A549 (cell line): Measurements from ENCODE around the gene LONRF3. TPM values are rescaled to one million over a fixed set of nuclear protein-coding genes. Genes with fewer than 3 reads are reported as not detected.
"Not testable (repeated sequence)": the region's sequence is repeated elsewhere in the genome, so short reads cannot be mapped to it uniquely, and the experiment has no call there.

ENCODE experiments used
- ATAC-seq, 2 experiments: fragments of 200-7000 bp in 1 of 2; fragments of >200 bp in 1 of 2; cut with Nextera tagmentation in 1 of 2; cut with Tn5 transposase in 1 of 2; 3 replicates each; pipeline versions ENCODE4 v1.8.0 to v1.9.1; 2018 to 2020; ENCODE audit warnings: mild to moderate bottlenecking in 1 of 2, moderate library complexity in 1 of 2
- CTCF ChIA-PET: fragments of 300-600 bp; sonication (Branson Sonifier 250); formaldehyde crosslinking; extraction: SDS; loops from one replicate; lab custom pipeline; 2021; ENCODE audit warnings: antibody characterized with exemption, inconsistent platforms; lab: Yijun Ruan, JAX
- POLR2A ChIA-PET: fragments of 350-600 bp; formaldehyde crosslinking; extraction: SDS; loops from one replicate; lab custom pipeline; 2021; ENCODE audit warnings: antibody characterized with exemption, inconsistent platforms; lab: Yijun Ruan, JAX
- DNase-seq, 2 experiments: peaks; one replicate each; pipeline versions ENCODE4 v3.0.0 to v3.0.0-alpha.2; 2011 to 2016; ENCODE audit warnings: low read depth in 1 of 2, low spot score in 1 of 2
- FAIRE-seq: peaks from 2 replicates; lab custom pipeline; 2011; peaks lifted over from hg19 to GRCh38; lab: Jason Lieb, UNC
- H3K27ac ChIP-seq, 2 experiments: fragments of >200 bp; sonication (Bioruptor Twin); formaldehyde crosslinking; 3 replicates each; pipeline ENCODE4 v1.5.1; 2016 to 2017
- H3K4me1 ChIP-seq: fragments of >200 bp; sonication (Bioruptor Twin); formaldehyde crosslinking; 3 replicates; pipeline ENCODE4 v1.6.1; 2016
- H3K4me2 ChIP-seq: fragments of >200 bp; sonication (Bioruptor Twin); formaldehyde crosslinking; 3 replicates; pipeline ENCODE4 v1.6.1; 2016
- H3K4me3 ChIP-seq: fragments of >200 bp; sonication (Bioruptor Twin); formaldehyde crosslinking; 3 replicates; pipeline ENCODE4 v1.5.1; 2016
- H3K9me3 ChIP-seq: fragments of >200 bp; sonication (Bioruptor Twin); formaldehyde crosslinking; 3 replicates; pipeline ENCODE4 v1.6.1; 2016
- BCL3 ChIP-seq: fragments of >200 bp; sonication (Bioruptor Twin); formaldehyde crosslinking; IDR thresholded peaks from 3 replicates; pipeline ENCODE4 v1.6.1; 2016
- ESRRA ChIP-seq: fragments of 150-350 bp; IDR thresholded peaks from 2 replicates; pipeline ENCODE4 v1.6.1; 2014; ENCODE audit warnings: mild to moderate bottlenecking, low read length, borderline replicate concordance
- KDM1A ChIP-seq: fragments of 200-600 bp; sonication (generic); IDR thresholded peaks from 2 replicates; pipeline ENCODE4 v1.6.1; 2016; ENCODE audit warnings: low read depth, mild to moderate bottlenecking
- MAFK ChIP-seq: fragments of 450-650 bp; IDR thresholded peaks from 2 replicates; pipeline ENCODE4 v1.6.1; 2014; ENCODE audit not compliant: partially characterized antibody
- MYC ChIP-seq: IDR thresholded peaks from 2 replicates; pipeline ENCODE4 v1.6.1; 2012; ENCODE audit warnings: mild to moderate bottlenecking, inconsistent platforms, low read length, improper control_type of control experiment, borderline replicate concordance
- NFE2L2 ChIP-seq: fragments of 150-350 bp; conservative IDR thresholded peaks from 2 replicates; pipeline ENCODE4 v1.6.1; 2014; ENCODE audit warnings: low read length
- NR3C1 ChIP-seq: fragments of >200 bp; sonication (Bioruptor Twin); formaldehyde crosslinking; IDR thresholded peaks from 3 replicates; pipeline ENCODE4 v1.6.1; 2017
- PHF8 ChIP-seq: fragments of 200-600 bp; sonication (generic); IDR thresholded peaks from 2 replicates; pipeline ENCODE4 v1.6.1; 2016; ENCODE audit warnings: low read depth, mild to moderate bottlenecking, antibody characterized with exemption, moderate library complexity, borderline replicate concordance
- TP53 ChIP-seq: fragments of 250-450 bp; sonication (Bioruptor Pico); IDR thresholded peaks from 2 replicates; pipeline ENCODE4 v1.5.0; 2021; ENCODE audit warnings: mild to moderate bottlenecking, moderate library complexity
- WGBS: methylation state at CpG from one replicate; pipeline ENCODE4 v1.1.6; 2017; ENCODE audit errors: missing lambda C conversion rate; 5-methylcytosine and 5-hydroxymethylcytosine counted together
- polyA plus RNA-seq, 4 experiments: library from polyadenylated mRNA; depleted of rRNA in 3 of 4; stranded (reverse); fragments of >200 nt; fragmentation: RNase III in 1 of 4; extraction: RNeasy Plus Mini Kit Qiagen cat#74134 plus additional on column Dnase treatment in 1 of 4; gene quantifications; 2 replicates in 3 of 4; 3 replicates in 1 of 4; pipeline ENCODE4 v1.2.3, GENCODE V29; 2011 to 2017
- TF ChIP-seq, protein P1 (sequence below): fragments of 450-650 bp; IDR thresholded peaks from 2 replicates; pipeline ENCODE4 v1.6.1; 2014; ENCODE audit warnings: antibody characterized with exemption
- TF ChIP-seq, protein P2 (sequence below): fragments of 250-450 bp; sonication (Bioruptor Pico); IDR thresholded peaks from 2 replicates; pipeline ENCODE4 v1.5.0; 2020; ENCODE audit warnings: low read depth, mild to moderate bottlenecking, moderate library complexity

Gene LONRF3
- polyA plus RNA-seq, 2 of the 4 experiments (the other 2 are of a cell fraction) = 2.5 to 7.7 TPM

DNA sequence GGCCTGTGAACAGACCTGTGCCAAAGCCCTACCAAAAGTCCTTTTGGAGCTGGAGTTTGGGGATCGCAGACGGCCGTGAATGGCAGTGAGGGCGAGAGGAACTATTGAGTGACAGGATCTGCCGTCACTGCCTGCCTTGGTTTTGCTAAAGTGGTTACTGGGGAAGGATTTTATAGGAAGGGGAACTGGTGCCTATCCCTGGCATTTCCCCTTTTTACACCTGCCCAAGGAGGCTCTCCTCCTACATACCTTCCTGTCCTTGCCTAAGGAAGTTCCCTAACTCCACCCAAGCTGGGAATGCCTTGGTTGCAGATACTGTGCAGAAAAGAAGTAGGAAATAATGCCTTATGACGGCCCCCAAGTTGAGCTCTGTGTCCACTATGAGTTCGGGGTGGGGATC is 14.5 kb downstream of the LONRF3 start:
- ChIA-PET CTCF (interaction anchor here (0.5 to 1.4 kb wide), 3 partner anchors 18 to 803 kb away, joined by 3 read pairs; no protein-coding TSS in a partner anchor), POLR2A (no interaction called here)
- Histone ChIP-seq H3K4me2 (no peak overlapping the region), H3K4me3 (no peak overlapping the region), H3K4me1 (peaks cover 6% of the 10 kb centered on the region; the same call in 1 of the 3 replicates), H3K9me3 (no peaks in the 10 kb centered on the region), H3K27ac (no peak overlapping the region)
- DNase-seq (no peak), ATAC-seq (no peak), FAIRE-seq (no peak)
- WGBS = 89% methylated on average over 7 of the region's 7 CpGs
- TF ChIP-seq, protein P1, sequence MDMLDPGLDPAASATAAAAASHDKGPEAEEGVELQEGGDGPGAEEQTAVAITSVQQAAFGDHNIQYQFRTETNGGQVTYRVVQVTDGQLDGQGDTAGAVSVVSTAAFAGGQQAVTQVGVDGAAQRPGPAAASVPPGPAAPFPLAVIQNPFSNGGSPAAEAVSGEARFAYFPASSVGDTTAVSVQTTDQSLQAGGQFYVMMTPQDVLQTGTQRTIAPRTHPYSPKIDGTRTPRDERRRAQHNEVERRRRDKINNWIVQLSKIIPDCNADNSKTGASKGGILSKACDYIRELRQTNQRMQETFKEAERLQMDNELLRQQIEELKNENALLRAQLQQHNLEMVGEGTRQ = no peak
- no peak for TF ChIP-seq MYC
- TF ChIP-seq NFE2L2 = no peak
- TF ChIP-seq, protein P2, sequence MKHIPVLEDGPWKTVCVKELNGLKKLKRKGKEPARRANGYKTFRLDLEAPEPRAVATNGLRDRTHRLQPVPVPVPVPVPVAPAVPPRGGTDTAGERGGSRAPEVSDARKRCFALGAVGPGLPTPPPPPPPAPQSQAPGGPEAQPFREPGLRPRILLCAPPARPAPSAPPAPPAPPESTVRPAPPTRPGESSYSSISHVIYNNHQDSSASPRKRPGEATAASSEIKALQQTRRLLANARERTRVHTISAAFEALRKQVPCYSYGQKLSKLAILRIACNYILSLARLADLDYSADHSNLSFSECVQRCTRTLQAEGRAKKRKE (CRISPR knock-in tag) = no peak
- no peak for TF ChIP-seq NR3C1

DNA sequence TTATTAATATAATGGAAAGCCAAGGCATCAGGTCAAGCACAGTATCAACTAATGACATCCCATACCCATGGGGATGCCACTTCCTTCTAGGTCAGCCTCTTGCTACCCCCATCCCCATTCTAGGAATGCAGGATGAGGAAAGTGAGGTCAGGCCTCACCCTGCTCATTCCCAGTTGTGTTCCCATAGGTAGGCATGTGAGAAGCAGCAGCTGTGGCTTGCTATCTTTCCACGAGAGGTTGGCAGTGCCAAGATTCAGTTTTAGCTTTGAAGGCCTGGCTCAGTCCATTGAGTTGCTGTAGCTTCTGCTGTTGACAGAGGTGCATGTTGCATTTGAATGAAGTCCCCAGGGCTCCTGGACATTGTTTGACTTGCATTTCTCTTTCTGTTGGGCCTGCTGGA is 15.5 kb downstream of the LONRF3 start:
- Histone ChIP-seq H3K27ac (no peak overlapping the region), H3K4me1 (peaks cover 6% of the 10 kb centered on the region; the same call in 1 of the 3 replicates), H3K9me3 (no peaks in the 10 kb centered on the region), H3K4me2 (no peak overlapping the region), H3K4me3 (no peak overlapping the region)
- WGBS = 44% methylated on average over 1 of the region's 1 CpG
- FAIRE-seq (no peak), DNase-seq (no peak), ATAC-seq (no peak)
- ChIA-PET CTCF (interaction anchor here (1.4 kb wide), 1 partner anchor 17 kb away, joined by 3 read pairs; no protein-coding TSS in a partner anchor), POLR2A (no interaction called here)
- TF ChIP-seq ESRRA = no peak
- TF ChIP-seq, protein P1 = no peak
- TF ChIP-seq MAFK = no peak
- TF ChIP-seq PHF8 = no peak
- no peak for TF ChIP-seq TP53 (CRISPR knock-in tag)
- no peak for TF ChIP-seq MYC
- no peak for TF ChIP-seq BCL3
- no peak for TF ChIP-seq KDM1A
- TF ChIP-seq, all 56 proteins: peak for 0

GRCh38 chrX:118990512-118991227 is 16.3 kb downstream of the LONRF3 start:
- ATAC-seq (no peak), FAIRE-seq (no peak), DNase-seq (no peak)
- POLR2A ChIA-PET = no interaction called here
- no peaks in the 10 kb centered on the region for H3K9me3 ChIP-seq
- no peak overlapping the region for H3K4me3 ChIP-seq
- CTCF ChIA-PET = interaction anchor here (1.5 kb wide), 1 partner anchor 15 kb away, joined by 4 read pairs; no protein-coding TSS in a partner anchor
- H3K4me1 ChIP-seq = peaks cover 6% of the 10 kb centered on the region; the same call in 1 of the 3 replicates
- no peak overlapping the region for H3K27ac ChIP-seq
- no peak for TF ChIP-seq ESRRA
- WGBS = 92% methylated on average over 11 of the region's 11 CpGs
- no peak overlapping the region for H3K4me2 ChIP-seq

DNA sequence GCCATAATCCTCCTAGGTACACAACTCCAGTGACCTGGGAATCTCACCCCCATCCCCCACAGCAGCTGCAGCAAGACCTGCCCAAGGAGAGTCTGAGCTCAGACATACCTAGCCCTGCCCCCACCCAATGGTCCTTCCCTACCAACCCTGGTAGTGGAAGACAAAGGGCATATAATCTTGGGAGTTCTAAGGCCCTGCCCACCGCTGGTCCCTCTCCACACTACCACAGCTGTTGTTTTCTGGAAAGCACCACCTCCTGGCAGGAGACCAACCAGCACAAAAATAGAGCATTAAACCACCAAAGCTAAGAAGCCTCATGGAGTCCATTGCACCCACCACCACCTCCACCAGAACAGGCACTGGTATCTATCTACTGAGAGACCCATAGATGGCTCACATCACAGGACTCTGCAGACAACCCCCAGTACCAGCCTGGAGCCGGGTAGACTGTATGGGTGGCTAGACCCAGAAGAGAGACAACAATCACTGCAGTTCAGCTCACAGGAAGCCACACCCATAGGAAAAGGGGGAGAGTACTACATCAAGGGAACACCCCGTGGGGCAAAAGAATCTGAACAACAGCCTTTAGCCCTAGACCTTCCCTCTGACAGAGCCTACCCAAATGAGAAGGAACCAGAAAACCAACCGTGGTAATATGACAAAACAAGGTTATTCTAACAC is 18.2 kb downstream of the LONRF3 start:
- H3K9me3 ChIP-seq, H3K4me2 ChIP-seq, H3K4me1 ChIP-seq, DNase-seq, FAIRE-seq, H3K4me3 ChIP-seq, POLR2A ChIA-PET, ATAC-seq: not testable (repeated sequence)
- 0 out of 6 replicates have a peak overlapping the region, but pooled peaks of 1 of the 2 experiments have one; percentile 37 for H3K27ac ChIP-seq
- CTCF ChIA-PET = interaction anchor here (1.5 to 2.1 kb wide), 2 partner anchors 12 to 15 kb away, joined by 5 to 6 read pairs; no protein-coding TSS in a partner anchor
- 91% methylated on average over 3 of the region's 4 CpGs for WGBS
